BLaER1 treated with 17β-estradiol and CSF1 and Interleukin-3, amounts not matched to agents 10 nM and 100 nM (cell line): ENCODE data around the gene HS6ST2.

Source experiments
- H3K27ac ChIP-seq, 11 experiments: shearing (Covaris generic); formaldehyde crosslinking; 2 replicates each; pipeline ENCODE4 v1.8.1; 2022
- H3K27me3 ChIP-seq, 11 experiments: shearing (Covaris generic); formaldehyde crosslinking; 2 replicates each; pipeline ENCODE4 v1.8.1; 2022
- H3K36me3 ChIP-seq, 11 experiments: shearing (Covaris generic); formaldehyde crosslinking; 2 replicates each; pipeline ENCODE4 v1.8.1; 2022
- H3K4me1 ChIP-seq, 10 experiments: shearing (Covaris generic); formaldehyde crosslinking; 2 replicates each; pipeline ENCODE4 v1.8.1; 2022
- H3K4me2 ChIP-seq, 11 experiments: shearing (Covaris generic); formaldehyde crosslinking; 2 replicates each; pipeline ENCODE4 v1.8.1; 2022
- H3K4me3 ChIP-seq, 10 experiments: shearing (Covaris generic); formaldehyde crosslinking; 2 replicates each; pipeline ENCODE4 v1.8.1; 2022
- H3K9ac ChIP-seq, 11 experiments: shearing (Covaris generic); formaldehyde crosslinking; 2 replicates each; pipeline ENCODE4 v1.8.1; 2022
- H3K9me3 ChIP-seq, 11 experiments: shearing (Covaris generic); formaldehyde crosslinking; replicated peaks in 1 of 11; 2 replicates each; pipeline ENCODE4 v1.8.1; 2022
- H4K20me1 ChIP-seq, 11 experiments: shearing (Covaris generic); formaldehyde crosslinking; 2 replicates each; pipeline ENCODE4 v1.8.1; 2022
- Cebpa-rat ChIP-seq, 11 experiments: shearing (Covaris generic); IDR thresholded peaks; 2 replicates each; pipeline ENCODE4 v1.8.1; 2022

The HS6ST2 gene

GRCh38 chrX:132622130-132622529 lies 336.3 kb downstream of the HS6ST2 start:
- Histone ChIP-seq H3K4me1 (peaks cover 0 to 10% (median 0%) of the 10 kb centered on the region in 10 experiments; a peak in 4 of 20 replicates), H3K27ac (no peak overlapping the region), H3K36me3 (no peaks in the 10 kb centered on the region), H3K9ac (no peak overlapping the region), H3K27me3 (peaks cover 98 to 100% (median 100%) of the 10 kb centered on the region in 11 experiments), H4K20me1 (peaks cover 0 to 7% (median 0%) of the 10 kb centered on the region in 11 experiments; a peak in 3 of 22 replicates), H3K9me3 (no peaks in the 10 kb centered on the region), H3K4me2 (peak overlapping the region in 2 of 11 experiments; percentile 10 to 45; a peak in 2 of 22 replicates), H3K4me3 (no peak overlapping the region)
- TF ChIP-seq Cebpa-rat (IDR thresholded peaks at IDR 0.05), result no peak

DNA sequence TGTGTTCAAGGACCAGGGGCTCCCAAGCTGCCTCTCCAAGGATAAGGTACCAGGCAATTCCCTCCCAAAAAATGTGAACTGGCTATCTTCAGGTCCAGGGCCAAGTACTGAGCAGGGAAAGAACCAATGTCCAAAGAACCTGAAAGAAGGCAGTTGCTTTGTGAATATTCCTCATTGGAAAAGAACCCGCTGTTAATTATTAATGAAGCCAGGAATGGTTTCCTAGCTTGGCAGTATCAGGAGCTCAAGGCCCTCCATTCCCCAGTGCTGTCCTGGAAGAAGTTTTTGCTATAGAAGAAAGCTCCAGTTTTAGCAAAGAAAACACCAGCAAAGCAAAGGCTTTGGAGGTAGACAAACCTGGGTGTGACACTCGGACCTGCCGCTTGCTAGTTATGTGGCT lies 339.6 kb downstream of the HS6ST2 start:
- H3K36me3 ChIP-seq, result no peaks in the 10 kb centered on the region

GRCh38 chrX:132615391-132616131 lies 342.9 kb downstream of the HS6ST2 start:
- H3K36me3 ChIP-seq, result no peaks in the 10 kb centered on the region
- peaks cover 92 to 100% (median 100%) of the 10 kb centered on the region in 11 experiments for H3K27me3 ChIP-seq
- no peak overlapping the region for H3K9ac ChIP-seq
- peaks cover 0 to 4% (median 0%) of the 10 kb centered on the region in 11 experiments; a peak in 4 of 22 replicates for H4K20me1 ChIP-seq
- no peak overlapping the region for H3K4me2 ChIP-seq
- no peaks in the 10 kb centered on the region for H3K4me1 ChIP-seq
- no peaks in the 10 kb centered on the region for H3K9me3 ChIP-seq
- H3K27ac ChIP-seq, result no peak overlapping the region
- no peak overlapping the region for H3K4me3 ChIP-seq
- no peak for TF ChIP-seq Cebpa-rat (IDR thresholded peaks at IDR 0.05)

More for the DNA sequence above, 339.6 kb downstream of the HS6ST2 start:
- no peak overlapping the region for H3K4me3 ChIP-seq
- H3K9ac ChIP-seq, result no peak overlapping the region
- H3K9me3 ChIP-seq, result no peaks in the 10 kb centered on the region
- no peak overlapping the region for H3K4me2 ChIP-seq
- H4K20me1 ChIP-seq, result peaks cover 0 to 7% (median 0%) of the 10 kb centered on the region in 11 experiments; a peak in 3 of 22 replicates
- peaks cover 91 to 100% (median 100%) of the 10 kb centered on the region in 11 experiments for H3K27me3 ChIP-seq
- TF ChIP-seq Cebpa-rat (IDR thresholded peaks at IDR 0.05), result no peak
- H3K4me1 ChIP-seq, result peaks cover 0 to 10% (median 0%) of the 10 kb centered on the region in 10 experiments; a peak in 4 of 20 replicates
- H3K27ac ChIP-seq, result no peak overlapping the region

DNA sequence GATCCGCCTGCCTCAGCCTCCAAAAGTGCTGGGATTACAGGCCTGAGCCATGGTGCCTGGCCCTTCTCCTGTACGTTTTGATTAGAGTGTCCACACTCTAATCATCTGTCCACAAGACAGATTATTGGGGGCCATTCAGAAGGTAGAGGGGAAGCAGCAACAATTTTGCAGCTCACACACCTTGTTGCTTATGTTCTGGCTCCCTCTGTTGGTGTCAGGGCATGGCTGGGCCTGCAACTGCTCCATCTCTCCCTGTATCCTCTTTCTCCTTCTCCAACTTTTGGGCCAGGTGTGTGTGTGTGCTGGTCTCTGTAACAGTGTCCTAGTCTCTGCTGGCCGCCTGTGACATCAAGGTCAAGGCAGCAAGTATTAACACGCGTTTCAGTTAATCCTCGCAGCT lies 344.1 kb downstream of the HS6ST2 start:
- H3K9ac ChIP-seq, result no peak overlapping the region
- H3K4me3 ChIP-seq, result no peak overlapping the region
- no peak for TF ChIP-seq Cebpa-rat (IDR thresholded peaks at IDR 0.05)
- peaks cover 92 to 100% (median 100%) of the 10 kb centered on the region in 11 experiments for H3K27me3 ChIP-seq
- H3K36me3 ChIP-seq, result no peaks in the 10 kb centered on the region
- no peaks in the 10 kb centered on the region for H3K9me3 ChIP-seq
- H3K4me2 ChIP-seq, result no peak overlapping the region
- H3K4me1 ChIP-seq, result no peaks in the 10 kb centered on the region
- peaks cover 0 to 4% (median 0%) of the 10 kb centered on the region in 11 experiments; a peak in 3 of 22 replicates for H4K20me1 ChIP-seq
- H3K27ac ChIP-seq, result no peak overlapping the region

GRCh38 chrX:132613801-132614200 lies 344.6 kb downstream of the HS6ST2 start:
- no peak overlapping the region for H3K4me3 ChIP-seq
- no peaks in the 10 kb centered on the region for H3K4me1 ChIP-seq
- no peaks in the 10 kb centered on the region for H3K36me3 ChIP-seq
- H3K27me3 ChIP-seq, result peaks cover 92 to 100% (median 100%) of the 10 kb centered on the region in 11 experiments
- no peaks in the 10 kb centered on the region for H3K9me3 ChIP-seq
- no peak overlapping the region for H3K27ac ChIP-seq
- TF ChIP-seq Cebpa-rat (IDR thresholded peaks at IDR 0.05), result no peak
- H3K4me2 ChIP-seq, result no peak overlapping the region
- H3K9ac ChIP-seq, result no peak overlapping the region
- peaks cover 0 to 4% (median 0%) of the 10 kb centered on the region in 11 experiments; a peak in 3 of 22 replicates for H4K20me1 ChIP-seq

DNA sequence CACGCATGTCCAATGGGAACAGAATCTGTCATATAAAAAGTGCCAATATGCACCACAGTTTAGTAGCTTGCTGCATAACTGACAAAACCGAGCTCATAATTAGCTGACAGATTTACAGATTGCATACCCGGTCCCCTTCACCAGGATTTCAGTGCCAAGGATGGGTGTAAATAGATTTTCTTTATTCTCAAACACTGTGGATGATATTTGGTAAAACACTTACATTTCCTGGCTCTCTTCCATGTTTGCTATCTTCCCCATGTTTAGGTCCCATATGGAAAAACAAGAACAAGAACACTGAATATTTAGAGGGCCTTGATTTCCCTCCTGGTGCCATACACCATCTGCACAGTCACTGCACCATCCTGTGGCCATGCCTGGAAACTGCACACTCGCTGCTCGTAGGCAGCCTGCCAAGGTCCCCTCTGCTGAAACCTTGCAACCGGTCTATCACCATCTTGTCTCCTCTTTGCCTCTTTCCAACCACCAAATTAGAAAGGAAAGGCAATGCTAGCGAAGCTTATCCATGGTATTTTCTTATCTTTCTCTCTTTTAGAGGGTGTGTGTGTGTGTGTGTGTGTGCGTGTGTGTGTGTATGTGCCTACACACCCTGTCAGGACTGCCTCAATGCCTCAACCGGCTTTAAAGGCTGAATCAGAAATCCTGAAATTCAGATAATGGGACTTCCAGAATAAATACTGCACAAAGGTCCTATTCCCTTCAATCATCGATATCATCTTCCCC lies 345.4 kb downstream of the HS6ST2 start:
- H3K9ac ChIP-seq, result no peak overlapping the region
- no peaks in the 10 kb centered on the region for H3K4me1 ChIP-seq
- no peak overlapping the region for H3K27ac ChIP-seq
- no peak overlapping the region for H3K4me3 ChIP-seq
- no peak overlapping the region for H3K4me2 ChIP-seq
- H3K27me3 ChIP-seq, result peaks cover 89 to 100% (median 99%) of the 10 kb centered on the region in 11 experiments
- no peak for TF ChIP-seq Cebpa-rat (IDR thresholded peaks at IDR 0.05)
- H3K9me3 ChIP-seq, result no peaks in the 10 kb centered on the region
- H3K36me3 ChIP-seq, result no peaks in the 10 kb centered on the region
- H4K20me1 ChIP-seq, result peaks cover 0 to 4% (median 0%) of the 10 kb centered on the region in 11 experiments; a peak in 2 of 22 replicates

DNA sequence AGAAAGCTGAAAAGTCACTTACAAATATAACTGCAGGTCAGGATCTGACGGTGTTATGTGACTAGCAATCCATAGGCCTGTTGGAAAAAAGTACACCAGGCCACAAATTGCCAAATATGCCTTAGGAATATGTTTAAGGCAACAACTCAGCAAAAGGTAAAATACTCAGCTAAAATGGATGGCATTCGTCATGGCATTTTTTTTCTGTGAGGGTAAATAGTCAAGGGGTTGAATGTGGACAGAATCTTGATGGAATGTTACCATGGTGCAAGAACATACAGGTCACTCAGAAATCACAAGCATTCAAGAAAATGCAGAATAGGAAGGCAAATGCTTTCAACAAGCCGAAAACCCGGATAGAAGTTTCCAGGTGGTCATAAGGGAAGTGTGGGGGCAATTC lies 347.9 kb downstream of the HS6ST2 start:
- Histone ChIP-seq H3K4me3 (no peak overlapping the region), H3K9ac (no peak overlapping the region), H3K4me2 (no peak overlapping the region), H3K27me3 (peaks cover 86 to 100% (median 97%) of the 10 kb centered on the region in 11 experiments), H3K4me1 (no peaks in the 10 kb centered on the region), H3K27ac (no peak overlapping the region), H3K9me3 (0 out of 22 replicates have a peak, but pooled peaks cover 0 to 6% (median 0%) of the 10 kb centered on the region in 11 experiments), H4K20me1 (no peaks in the 10 kb centered on the region; a peak in 1 of 22 replicates), H3K36me3 (no peaks in the 10 kb centered on the region)
- TF ChIP-seq Cebpa-rat (IDR thresholded peaks at IDR 0.05), result no peak

DNA sequence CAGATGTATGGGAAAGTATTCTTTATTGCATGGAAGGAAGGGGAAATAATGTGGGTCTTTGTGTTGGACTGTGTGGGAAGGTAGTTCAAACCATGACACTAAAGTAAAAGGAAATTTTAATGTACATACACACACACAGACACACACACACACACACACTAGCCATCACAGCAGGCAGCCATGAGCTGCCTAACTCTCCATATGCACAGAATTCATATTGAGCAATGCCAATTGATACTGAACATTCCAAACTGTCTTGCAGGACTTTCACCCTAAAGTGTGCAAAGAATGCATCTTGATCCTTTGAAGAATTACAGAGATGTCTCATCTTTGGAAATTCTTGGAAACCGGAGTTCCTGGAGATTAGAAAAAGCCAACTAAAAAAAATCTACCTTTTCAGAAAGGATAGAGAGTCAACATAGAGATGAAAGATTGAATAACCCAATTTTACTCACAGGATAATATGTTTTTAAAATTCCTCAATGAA lies 349.0 kb downstream of the HS6ST2 start:
- Histone ChIP-seq H3K36me3 (no peaks in the 10 kb centered on the region), H3K27ac (no peak overlapping the region), H3K27me3 (peaks cover 91 to 100% (median 97%) of the 10 kb centered on the region in 11 experiments), H3K4me3 (no peak overlapping the region), H4K20me1 (peaks cover 0 to 3% (median 0%) of the 10 kb centered on the region in 11 experiments; a peak in 1 of 22 replicates), H3K9me3 (0 out of 22 replicates have a peak, but pooled peaks cover 0 to 6% (median 0%) of the 10 kb centered on the region in 11 experiments), H3K4me1 (no peaks in the 10 kb centered on the region), H3K4me2 (no peak overlapping the region), H3K9ac (no peak overlapping the region)
- no peak for TF ChIP-seq Cebpa-rat (IDR thresholded peaks at IDR 0.05)
